ENCODE data around the gene CDKAL1.
"Not testable (repeated sequence)": the region's sequence is repeated elsewhere in the genome, so short reads cannot be mapped to it uniquely, and the experiment has no call there.

Gene CDKAL1

GRCh38 chr6:21159465-21159864, 625.2 kb downstream of the CDKAL1 start:
- no peak for DNase-seq

- no peak for DNase-seq
These were observed 627.5 kb downstream of the CDKAL1 start for GRCh38 chr6:21161707-21162106.

- no peak for DNase-seq
These were observed 629.0 kb downstream of the CDKAL1 start for GRCh38 chr6:21163110-21163837.

- DNase-seq = no peak
These were observed 629.6 kb downstream of the CDKAL1 start for GRCh38 chr6:21163838-21164180.

- no peak for DNase-seq
These were observed 630.6 kb downstream of the CDKAL1 start for GRCh38 chr6:21164768-21165326.

GRCh38 chr6:21166754-21167153, 632.5 kb downstream of the CDKAL1 start:
- no peak for DNase-seq

- no peak for DNase-seq
These were observed 633.5 kb downstream of the CDKAL1 start for GRCh38 chr6:21167790-21168189.

GRCh38 chr6:21171801-21172200, 637.5 kb downstream of the CDKAL1 start:
- DNase-seq = no peak

GRCh38 chr6:21173031-21173430, 638.8 kb downstream of the CDKAL1 start:
- no peak for DNase-seq

- no peak for DNase-seq
These were observed 639.4 kb downstream of the CDKAL1 start for GRCh38 chr6:21173678-21174077.

- DNase-seq = no peak
These were observed 641.9 kb downstream of the CDKAL1 start for GRCh38 chr6:21176197-21176596.

- DNase-seq = no peak
These were observed 645.9 kb downstream of the CDKAL1 start for GRCh38 chr6:21180155-21180554.

- no peak for DNase-seq
These were observed 646.6 kb downstream of the CDKAL1 start for GRCh38 chr6:21180800-21181337.

- DNase-seq = no peak
These were observed 647.6 kb downstream of the CDKAL1 start for GRCh38 chr6:21181866-21182265.

- no peak for DNase-seq
These were observed 648.3 kb downstream of the CDKAL1 start for GRCh38 chr6:21182589-21182988.

GRCh38 chr6:21185861-21186478, 651.7 kb downstream of the CDKAL1 start:
- no peak for DNase-seq

GRCh38 chr6:21186479-21187055, 652.3 kb downstream of the CDKAL1 start:
- no peak for DNase-seq

GRCh38 chr6:21187485-21187884, 653.2 kb downstream of the CDKAL1 start:
- DNase-seq = no peak

GRCh38 chr6:21188505-21189223, 654.4 kb downstream of the CDKAL1 start:
- DNase-seq = no peak

GRCh38 chr6:21189759-21190158, 655.5 kb downstream of the CDKAL1 start:
- no peak for DNase-seq

- DNase-seq = no peak
These were observed 656.4 kb downstream of the CDKAL1 start for GRCh38 chr6:21190701-21191100.

GRCh38 chr6:21193790-21194475, 659.7 kb downstream of the CDKAL1 start:
- DNase-seq = no peak

GRCh38 chr6:21195301-21195700, 661.0 kb downstream of the CDKAL1 start:
- not testable (repeated sequence) for DNase-seq
